Measurements from ENCODE around the gene ASIC4. TPM values are rescaled to one million over a fixed set of nuclear protein-coding genes. Genes with fewer than 3 reads are reported as not detected.

Gene ASIC4
- total and polyA plus RNA-seq, 2 donors from 2014 or later = not detected

- Histone ChIP-seq H3K9me3 (ENCODE audit: control insufficient read depth in 2 of 3, insufficient read depth in 1 of 3, low read length in 3 of 3) (no peaks in the 10 kb centered on the region), H3K4me1 (ENCODE audit: control insufficient read depth in 2 of 3, insufficient read depth in 2 of 3, low read depth in 1 of 3, low read length in 3 of 3) (peaks cover 0 to 7% (median 3%) of the 10 kb centered on the region in 3 donors), H3K27me3 (ENCODE audit: control insufficient read depth, insufficient read depth, low read length) (no peaks in the 10 kb centered on the region), H3K27ac (ENCODE audit: low read depth in 2 of 2, low read length in 2 of 2) (no peak overlapping the region), H3K4me3 (ENCODE audit: low read length in 3 of 3) (no peak overlapping the region), H3K9ac (ENCODE audit: low read length in 3 of 3) (no peak overlapping the region), H3K36me3 (ENCODE audit: control insufficient read depth in 2 of 3, insufficient read depth in 3 of 3, low read length in 3 of 3) (no peaks in the 10 kb centered on the region)
- DNase-seq (peak; percentile 38 to 77 (median 56)), FAIRE-seq (no peak)
- intact Hi-C loops (cut with DNase I) = no loop called here
- TF ChIP-seq CTCF (IDR thresholded peaks at IDR 0.05; ENCODE audit: borderline replicate concordance, extremely low read depth, insufficient read depth) = no peak
Measured at GRCh38 chr2:219511547-219512325, 2.5 kb upstream of the ASIC4 start.

DNA sequence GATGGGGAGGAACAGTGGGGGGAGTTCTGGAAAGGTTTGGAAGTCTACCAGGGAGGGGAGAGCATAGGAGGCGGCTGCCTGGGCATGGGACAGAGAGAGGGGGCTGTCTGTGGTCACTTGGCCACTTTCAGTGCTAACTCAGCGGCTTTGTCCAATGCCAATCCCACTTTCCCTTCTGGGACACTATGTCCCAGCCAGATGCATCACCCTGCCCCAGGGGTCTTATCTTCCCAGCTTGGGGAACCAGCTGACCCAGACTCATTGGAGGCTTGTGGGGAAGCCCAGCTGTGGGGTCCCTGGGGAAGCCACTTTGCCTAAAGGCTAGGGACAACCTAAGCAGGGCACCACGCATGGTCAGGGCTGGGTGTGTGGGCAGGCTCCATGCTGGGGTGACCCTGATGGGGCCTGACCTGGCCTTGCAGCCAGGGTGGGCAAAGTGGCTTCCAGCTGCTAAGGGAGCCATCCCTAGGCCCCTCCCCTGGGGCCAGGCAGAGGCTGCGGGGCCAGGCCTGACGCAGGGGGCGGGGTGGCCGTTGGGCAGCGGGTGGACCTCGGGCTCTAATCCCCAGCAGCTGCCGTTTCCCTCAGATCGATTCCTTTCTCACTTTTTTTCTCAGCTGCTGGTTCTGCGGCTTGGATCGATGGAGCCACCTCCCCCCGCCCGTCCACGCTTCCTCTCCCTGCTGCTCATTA, 1.6 kb upstream of the ASIC4 start:
- Histone ChIP-seq H3K9ac (ENCODE audit: low read length in 3 of 3) (no peak overlapping the region), H3K9me3 (ENCODE audit: control insufficient read depth in 2 of 3, insufficient read depth in 1 of 3, low read length in 3 of 3) (no peaks in the 10 kb centered on the region), H3K27ac (ENCODE audit: low read depth in 2 of 2, low read length in 2 of 2) (no peak overlapping the region), H3K4me3 (ENCODE audit: low read length in 3 of 3) (no peak overlapping the region), H3K27me3 (ENCODE audit: control insufficient read depth, insufficient read depth, low read length) (no peaks in the 10 kb centered on the region), H3K4me1 (ENCODE audit: control insufficient read depth in 2 of 3, insufficient read depth in 2 of 3, low read depth in 1 of 3, low read length in 3 of 3) (peaks cover 0 to 7% (median 0%) of the 10 kb centered on the region in 3 donors), H3K36me3 (ENCODE audit: control insufficient read depth in 2 of 3, insufficient read depth in 3 of 3, low read length in 3 of 3) (no peaks in the 10 kb centered on the region)
- FAIRE-seq = no peak
- no peak for TF ChIP-seq CTCF (IDR thresholded peaks at IDR 0.05; ENCODE audit: borderline replicate concordance, extremely low read depth, insufficient read depth)
- intact Hi-C loops (cut with DNase I) = no loop called here
- no peak for DNase-seq

- Histone ChIP-seq H3K27me3 (ENCODE audit: control insufficient read depth, insufficient read depth, low read length) (no peaks in the 10 kb centered on the region), H3K9ac (ENCODE audit: low read length in 3 of 3) (no peak overlapping the region), H3K9me3 (ENCODE audit: control insufficient read depth in 2 of 3, insufficient read depth in 1 of 3, low read length in 3 of 3) (no peaks in the 10 kb centered on the region), H3K27ac (ENCODE audit: low read depth in 2 of 2, low read length in 2 of 2) (no peak overlapping the region), H3K4me3 (ENCODE audit: low read length in 3 of 3) (no peak overlapping the region), H3K36me3 (ENCODE audit: control insufficient read depth in 2 of 3, insufficient read depth in 3 of 3, low read length in 3 of 3) (no peaks in the 10 kb centered on the region), H3K4me1 (ENCODE audit: control insufficient read depth in 2 of 3, insufficient read depth in 2 of 3, low read depth in 1 of 3, low read length in 3 of 3) (peaks cover 0 to 7% (median 3%) of the 10 kb centered on the region in 3 donors)
- no peak for DNase-seq
- no peak for FAIRE-seq
- TF ChIP-seq CTCF (IDR thresholded peaks at IDR 0.05; ENCODE audit: borderline replicate concordance, extremely low read depth, insufficient read depth) = no peak
- intact Hi-C loops (cut with DNase I) = no loop called here
Measured at GRCh38 chr2:219513787-219514186, 495 bp upstream of the ASIC4 start.
